Endothelial cell of hepatic sinusoid (primary cell): ENCODE data around the gene MRGPRX4.
"Not testable (repeated sequence)": the region's sequence is repeated elsewhere in the genome, so short reads cannot be mapped to it uniquely, and the experiment has no call there.

Experiments used
- in situ Hi-C: cut with HindIII; loops from 2 replicates; pipeline ENCODE4 v1.10.0; 2017; ENCODE audit warnings: low sequenced_read_pairs

The MRGPRX4 gene

GRCh38 chr11:18172666-18173065, at the start of gene MRGPRX4:
TSS of gene MRGPRX4 (plus strand) at chr11:18172837. CDS start at chr11:18173257, 420 bp downstream.
- in situ Hi-C loops, result no loop called here

GRCh38 chr11:18131115-18131514, 41.5 kb upstream of the MRGPRX4 start:
- in situ Hi-C loops, result not testable (repeated sequence)

- in situ Hi-C loops, result no loop called here
Measured at GRCh38 chr11:18132341-18132740, 40.3 kb upstream of the MRGPRX4 start, which contains the start of gene MRGPRX3. TSS of gene MRGPRX3 (plus strand) at chr11:18132571. CDS start at chr11:18137203, 4,632 bp downstream.

- in situ Hi-C loops, result no loop called here
Measured at GRCh38 chr11:18135308-18135707, 37.3 kb upstream of the MRGPRX4 start.

- in situ Hi-C loops, result no loop called here
Measured at GRCh38 chr11:18137186-18137800, 35.3 kb upstream of the MRGPRX4 start.

- in situ Hi-C loops, result no loop called here
Measured at GRCh38 chr11:18140145-18140544, 32.5 kb upstream of the MRGPRX4 start.

GRCh38 chr11:18144243-18144642, 28.4 kb upstream of the MRGPRX4 start:
- in situ Hi-C loops, result no loop called here

GRCh38 chr11:18145025-18145424, 27.6 kb upstream of the MRGPRX4 start:
- in situ Hi-C loops, result no loop called here

GRCh38 chr11:18145837-18146236, 26.8 kb upstream of the MRGPRX4 start:
- in situ Hi-C loops, result no loop called here

- in situ Hi-C loops, result no loop called here
Measured at GRCh38 chr11:18151581-18151980, 21.1 kb upstream of the MRGPRX4 start.

- in situ Hi-C loops, result loop anchor here (5.0 kb wide), 1 partner anchor 91 kb away; no protein-coding TSS in a partner anchor
Measured at GRCh38 chr11:18168372-18168771, 4.3 kb upstream of the MRGPRX4 start.

GRCh38 chr11:18171377-18172000, 1.1 kb upstream of the MRGPRX4 start:
- in situ Hi-C loops, result no loop called here

GRCh38 chr11:18173225-18173866, 709 bp downstream of the MRGPRX4 start:
- in situ Hi-C loops, result no loop called here

GRCh38 chr11:18188796-18189195, 16.2 kb downstream of the MRGPRX4 start:
- in situ Hi-C loops, result no loop called here

GRCh38 chr11:18189476-18190245, 17.0 kb downstream of the MRGPRX4 start:
- in situ Hi-C loops, result not testable (repeated sequence)

- in situ Hi-C loops, result no loop called here
Measured at GRCh38 chr11:18191376-18191775, 18.7 kb downstream of the MRGPRX4 start.

GRCh38 chr11:18193010-18193409, 20.4 kb downstream of the MRGPRX4 start:
- in situ Hi-C loops, result no loop called here

- in situ Hi-C loops, result no loop called here
Measured at GRCh38 chr11:18196532-18196931, 23.9 kb downstream of the MRGPRX4 start.

- in situ Hi-C loops, result not testable (repeated sequence)
Measured at GRCh38 chr11:18197738-18198137, 25.1 kb downstream of the MRGPRX4 start.

GRCh38 chr11:18203723-18204122, 31.1 kb downstream of the MRGPRX4 start:
- in situ Hi-C loops, result no loop called here

GRCh38 chr11:18204220-18204619, 31.6 kb downstream of the MRGPRX4 start:
- in situ Hi-C loops, result no loop called here
